Measurements from ENCODE around the gene NMNAT2.

NMNAT2 gene

GRCh38 chr1:183205196-183205781, 212.9 kb downstream of the NMNAT2 start:
- no peak for ATAC-seq
- TF ChIP-seq ISL1 (CRISPR knock-in tag; IDR thresholded peaks at IDR 0.05): no peak
- no peak for TF ChIP-seq TOX (CRISPR knock-in tag; IDR thresholded peaks at IDR 0.05; ENCODE audit: borderline replicate concordance)
- TF ChIP-seq RARB (CRISPR knock-in tag; IDR thresholded peaks at IDR 0.05): no peak
- TF ChIP-seq ESRRG (CRISPR knock-in tag; IDR thresholded peaks at IDR 0.05): no peak
- TF ChIP-seq, protein P1, sequence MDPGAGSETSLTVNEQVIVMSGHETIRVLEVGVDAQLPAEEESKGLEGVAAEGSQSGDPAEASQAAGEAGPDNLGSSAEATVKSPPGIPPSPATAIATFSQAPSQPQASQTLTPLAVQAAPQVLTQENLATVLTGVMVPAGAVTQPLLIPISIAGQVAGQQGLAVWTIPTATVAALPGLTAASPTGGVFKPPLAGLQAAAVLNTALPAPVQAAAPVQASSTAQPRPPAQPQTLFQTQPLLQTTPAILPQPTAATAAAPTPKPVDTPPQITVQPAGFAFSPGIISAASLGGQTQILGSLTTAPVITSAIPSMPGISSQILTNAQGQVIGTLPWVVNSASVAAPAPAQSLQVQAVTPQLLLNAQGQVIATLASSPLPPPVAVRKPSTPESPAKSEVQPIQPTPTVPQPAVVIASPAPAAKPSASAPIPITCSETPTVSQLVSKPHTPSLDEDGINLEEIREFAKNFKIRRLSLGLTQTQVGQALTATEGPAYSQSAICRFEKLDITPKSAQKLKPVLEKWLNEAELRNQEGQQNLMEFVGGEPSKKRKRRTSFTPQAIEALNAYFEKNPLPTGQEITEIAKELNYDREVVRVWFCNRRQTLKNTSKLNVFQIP (CRISPR knock-in tag; IDR thresholded peaks at IDR 0.05; ENCODE audit: borderline replicate concordance, low read depth): no peak
- TF ChIP-seq, protein P2, sequence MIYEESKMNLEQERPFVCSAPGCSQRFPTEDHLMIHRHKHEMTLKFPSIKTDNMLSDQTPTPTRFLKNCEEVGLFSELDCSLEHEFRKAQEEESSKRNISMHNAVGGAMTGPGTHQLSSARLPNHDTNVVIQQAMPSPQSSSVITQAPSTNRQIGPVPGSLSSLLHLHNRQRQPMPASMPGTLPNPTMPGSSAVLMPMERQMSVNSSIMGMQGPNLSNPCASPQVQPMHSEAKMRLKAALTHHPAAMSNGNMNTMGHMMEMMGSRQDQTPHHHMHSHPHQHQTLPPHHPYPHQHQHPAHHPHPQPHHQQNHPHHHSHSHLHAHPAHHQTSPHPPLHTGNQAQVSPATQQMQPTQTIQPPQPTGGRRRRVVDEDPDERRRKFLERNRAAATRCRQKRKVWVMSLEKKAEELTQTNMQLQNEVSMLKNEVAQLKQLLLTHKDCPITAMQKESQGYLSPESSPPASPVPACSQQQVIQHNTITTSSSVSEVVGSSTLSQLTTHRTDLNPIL (CRISPR knock-in tag; IDR thresholded peaks at IDR 0.05; ENCODE audit: low read depth): no peak
- TF ChIP-seq, protein P3, sequence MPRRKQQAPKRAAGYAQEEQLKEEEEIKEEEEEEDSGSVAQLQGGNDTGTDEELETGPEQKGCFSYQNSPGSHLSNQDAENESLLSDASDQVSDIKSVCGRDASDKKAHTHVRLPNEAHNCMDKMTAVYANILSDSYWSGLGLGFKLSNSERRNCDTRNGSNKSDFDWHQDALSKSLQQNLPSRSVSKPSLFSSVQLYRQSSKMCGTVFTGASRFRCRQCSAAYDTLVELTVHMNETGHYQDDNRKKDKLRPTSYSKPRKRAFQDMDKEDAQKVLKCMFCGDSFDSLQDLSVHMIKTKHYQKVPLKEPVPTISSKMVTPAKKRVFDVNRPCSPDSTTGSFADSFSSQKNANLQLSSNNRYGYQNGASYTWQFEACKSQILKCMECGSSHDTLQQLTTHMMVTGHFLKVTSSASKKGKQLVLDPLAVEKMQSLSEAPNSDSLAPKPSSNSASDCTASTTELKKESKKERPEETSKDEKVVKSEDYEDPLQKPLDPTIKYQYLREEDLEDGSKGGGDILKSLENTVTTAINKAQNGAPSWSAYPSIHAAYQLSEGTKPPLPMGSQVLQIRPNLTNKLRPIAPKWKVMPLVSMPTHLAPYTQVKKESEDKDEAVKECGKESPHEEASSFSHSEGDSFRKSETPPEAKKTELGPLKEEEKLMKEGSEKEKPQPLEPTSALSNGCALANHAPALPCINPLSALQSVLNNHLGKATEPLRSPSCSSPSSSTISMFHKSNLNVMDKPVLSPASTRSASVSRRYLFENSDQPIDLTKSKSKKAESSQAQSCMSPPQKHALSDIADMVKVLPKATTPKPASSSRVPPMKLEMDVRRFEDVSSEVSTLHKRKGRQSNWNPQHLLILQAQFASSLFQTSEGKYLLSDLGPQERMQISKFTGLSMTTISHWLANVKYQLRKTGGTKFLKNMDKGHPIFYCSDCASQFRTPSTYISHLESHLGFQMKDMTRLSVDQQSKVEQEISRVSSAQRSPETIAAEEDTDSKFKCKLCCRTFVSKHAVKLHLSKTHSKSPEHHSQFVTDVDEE (CRISPR knock-in tag; IDR thresholded peaks at IDR 0.05): no peak
- no peak for TF ChIP-seq CSDC2 (CRISPR knock-in tag; IDR thresholded peaks at IDR 0.05)
- TF ChIP-seq SNAI2 (CRISPR knock-in tag; IDR thresholded peaks at IDR 0.05): no peak
- TF ChIP-seq, protein P4, sequence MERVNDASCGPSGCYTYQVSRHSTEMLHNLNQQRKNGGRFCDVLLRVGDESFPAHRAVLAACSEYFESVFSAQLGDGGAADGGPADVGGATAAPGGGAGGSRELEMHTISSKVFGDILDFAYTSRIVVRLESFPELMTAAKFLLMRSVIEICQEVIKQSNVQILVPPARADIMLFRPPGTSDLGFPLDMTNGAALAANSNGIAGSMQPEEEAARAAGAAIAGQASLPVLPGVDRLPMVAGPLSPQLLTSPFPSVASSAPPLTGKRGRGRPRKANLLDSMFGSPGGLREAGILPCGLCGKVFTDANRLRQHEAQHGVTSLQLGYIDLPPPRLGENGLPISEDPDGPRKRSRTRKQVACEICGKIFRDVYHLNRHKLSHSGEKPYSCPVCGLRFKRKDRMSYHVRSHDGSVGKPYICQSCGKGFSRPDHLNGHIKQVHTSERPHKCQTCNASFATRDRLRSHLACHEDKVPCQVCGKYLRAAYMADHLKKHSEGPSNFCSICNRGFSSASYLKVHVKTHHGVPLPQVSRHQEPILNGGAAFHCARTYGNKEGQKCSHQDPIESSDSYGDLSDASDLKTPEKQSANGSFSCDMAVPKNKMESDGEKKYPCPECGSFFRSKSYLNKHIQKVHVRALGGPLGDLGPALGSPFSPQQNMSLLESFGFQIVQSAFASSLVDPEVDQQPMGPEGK (CRISPR knock-in tag; IDR thresholded peaks at IDR 0.05; ENCODE audit: borderline replicate concordance): no peak
- no peak for TF ChIP-seq ZC3H10 (CRISPR knock-in tag; IDR thresholded peaks at IDR 0.05)

- ATAC-seq: no peak
- TF ChIP-seq BACH2 (CRISPR knock-in tag; IDR thresholded peaks at IDR 0.05; ENCODE audit: borderline replicate concordance): no peak
- TF ChIP-seq ZFP30 (CRISPR knock-in tag; IDR thresholded peaks at IDR 0.05): no peak
- no peak for TF ChIP-seq ZC3H10 (CRISPR knock-in tag; IDR thresholded peaks at IDR 0.05)
- TF ChIP-seq ZNF8 (CRISPR knock-in tag; IDR thresholded peaks at IDR 0.05): no peak
- TF ChIP-seq CSDC2 (CRISPR knock-in tag; IDR thresholded peaks at IDR 0.05): no peak
- no peak for TF ChIP-seq ZNF565 (CRISPR knock-in tag; conservative IDR thresholded peaks at IDR 0.05; ENCODE audit: low read depth)
- TF ChIP-seq, protein P4 (CRISPR knock-in tag; IDR thresholded peaks at IDR 0.05; ENCODE audit: borderline replicate concordance): no peak
- TF ChIP-seq TCF4 (CRISPR knock-in tag; IDR thresholded peaks at IDR 0.05; ENCODE audit: borderline replicate concordance): no peak
- no peak for TF ChIP-seq ZNF70 (CRISPR knock-in tag; IDR thresholded peaks at IDR 0.05)
- TF ChIP-seq ESRRG (CRISPR knock-in tag; IDR thresholded peaks at IDR 0.05): no peak
- TF ChIP-seq ARNTL (CRISPR knock-in tag; IDR thresholded peaks at IDR 0.05; ENCODE audit: borderline replicate concordance, low read depth): no peak
- no peak for TF ChIP-seq GLIS3 (CRISPR knock-in tag; IDR thresholded peaks at IDR 0.05)
- TF ChIP-seq OSR1 (CRISPR knock-in tag; IDR thresholded peaks at IDR 0.05): no peak
- TF ChIP-seq, protein P1 (CRISPR knock-in tag; IDR thresholded peaks at IDR 0.05; ENCODE audit: borderline replicate concordance, low read depth): no peak
- TF ChIP-seq ZFP3 (CRISPR knock-in tag; IDR thresholded peaks at IDR 0.05): no peak
- no peak for TF ChIP-seq TOX (CRISPR knock-in tag; IDR thresholded peaks at IDR 0.05; ENCODE audit: borderline replicate concordance)
- TF ChIP-seq, protein P5, sequence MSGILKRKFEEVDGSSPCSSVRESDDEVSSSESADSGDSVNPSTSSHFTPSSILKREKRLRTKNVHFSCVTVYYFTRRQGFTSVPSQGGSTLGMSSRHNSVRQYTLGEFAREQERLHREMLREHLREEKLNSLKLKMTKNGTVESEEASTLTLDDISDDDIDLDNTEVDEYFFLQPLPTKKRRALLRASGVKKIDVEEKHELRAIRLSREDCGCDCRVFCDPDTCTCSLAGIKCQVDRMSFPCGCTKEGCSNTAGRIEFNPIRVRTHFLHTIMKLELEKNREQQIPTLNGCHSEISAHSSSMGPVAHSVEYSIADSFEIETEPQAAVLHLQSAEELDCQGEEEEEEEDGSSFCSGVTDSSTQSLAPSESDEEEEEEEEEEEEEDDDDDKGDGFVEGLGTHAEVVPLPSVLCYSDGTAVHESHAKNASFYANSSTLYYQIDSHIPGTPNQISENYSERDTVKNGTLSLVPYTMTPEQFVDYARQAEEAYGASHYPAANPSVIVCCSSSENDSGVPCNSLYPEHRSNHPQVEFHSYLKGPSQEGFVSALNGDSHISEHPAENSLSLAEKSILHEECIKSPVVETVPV (CRISPR knock-in tag; IDR thresholded peaks at IDR 0.05): no peak
- TF ChIP-seq, protein P2 (CRISPR knock-in tag; IDR thresholded peaks at IDR 0.05; ENCODE audit: low read depth): no peak
Observed at GRCh38 chr1:183203094-183203493, 215.1 kb downstream of the NMNAT2 start.

Data from SK-N-SH treated with all-trans-retinoic acid at 6 μM for 48 hours (cell line).